GM12878 (cell line): Measurements from ENCODE around the gene CCR7.

Experiments used
- CBFB ChIP-seq: IDR thresholded peaks from 2 replicates; pipeline ENCODE4 v1.6.1; 2016; ENCODE audit warnings: antibody characterized with exemption, low read depth
- CTCF ChIP-seq, 3 experiments: IDR thresholded peaks in 2 of 3; conservative IDR thresholded peaks in 1 of 3; 2 replicates each; pipeline ENCODE4 v1.5.1; 2011; ENCODE audit warnings: low read depth in 3 of 3, low read length in 3 of 3, mild to moderate bottlenecking in 3 of 3, control low read depth in 2 of 3, moderate library complexity in 2 of 3, inconsistent platforms in 1 of 3, mixed read lengths in 1 of 3; ENCODE audit not compliant: control insufficient read depth in 2 of 3, insufficient read depth in 1 of 3; ENCODE audit errors: extremely low read depth in 1 of 3
- GABPA ChIP-seq: IDR thresholded peaks from 2 replicates; pipeline ENCODE4 v1.6.1; 2014; ENCODE audit warnings: antibody characterized with exemption, low read depth, mild to moderate bottlenecking, inconsistent platforms
- MAX ChIP-seq: IDR thresholded peaks from 2 replicates; pipeline ENCODE4 v1.6.1; 2012; ENCODE audit warnings: low read depth, low read length, improper control_type of control experiment
- MTA3 ChIP-seq: IDR thresholded peaks from 2 replicates; pipeline ENCODE4 v1.6.1; 2012; ENCODE audit warnings: low read length, inconsistent platforms, borderline replicate concordance
- MYC ChIP-seq: IDR thresholded peaks from 2 replicates; pipeline ENCODE4 v1.6.1; 2011; ENCODE audit warnings: mild to moderate bottlenecking, low read length, moderate library complexity, inconsistent platforms; ENCODE audit not compliant: insufficient read depth, insufficient replicate concordance, insufficient read length, severe bottlenecking
- SMC3 ChIP-seq: IDR thresholded peaks from 2 replicates; pipeline ENCODE4 v1.6.1; 2011; ENCODE audit warnings: low read length, improper control_type of control experiment, borderline replicate concordance

- TF ChIP-seq CTCF (IDR thresholded peaks at IDR 0.05 in 2 of 3, conservative IDR thresholded peaks at IDR 0.05 in 1 of 3; ENCODE audit: control insufficient read depth in 2 of 3, extremely low read depth in 1 of 3, insufficient read depth in 1 of 3, low read depth in 3 of 3, low read length in 3 of 3) (no peak), MAX (0 out of 2 replicates have a peak, but pooled peaks have one; percentile 6), SMC3 (no peak; the same call in 1 of the 2 replicates), MYC (no peak), MTA3 (peak; percentile 68; the same call in 1 of the 2 replicates), CBFB (peak; percentile 23; the same call in 1 of the 2 replicates), GABPA (no peak)
Observed at GRCh38 chr17:40551879-40552768, 13.1 kb downstream of the CCR7 start.
